SH-SY5Y (cell line): ENCODE results near the gene CHN2.

Source experiments
- GATA2 ChIP-seq: IDR thresholded peaks from 2 replicates; pipeline ENCODE4 v1.6.1; 2011; ENCODE audit warnings: mild to moderate bottlenecking, low read depth, low read length
- GATA3 ChIP-seq: IDR thresholded peaks from 2 replicates; pipeline ENCODE4 v1.6.1; 2011; ENCODE audit warnings: low read depth, mild to moderate bottlenecking, low read length, moderate library complexity

DNA sequence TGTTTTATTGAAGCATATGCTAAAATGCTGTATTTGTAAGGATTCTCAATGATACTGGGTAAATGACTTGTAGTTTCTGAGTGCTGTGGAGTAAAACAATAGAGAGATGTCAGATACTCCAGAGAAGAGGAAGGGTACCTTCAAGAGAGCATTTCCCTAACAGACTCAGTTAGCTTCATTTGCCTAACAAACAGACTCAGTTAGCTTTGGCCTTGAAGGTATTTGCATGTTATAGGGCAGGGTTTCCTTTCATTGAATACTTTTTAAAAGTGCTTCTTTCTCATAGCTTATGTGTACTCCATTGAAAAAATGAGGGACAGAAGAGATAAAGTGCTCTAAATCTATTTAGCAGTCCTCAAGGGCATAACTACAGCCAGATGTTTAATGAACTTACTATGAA is 101.8 kb downstream of the CHN2 start:
- TF ChIP-seq GATA2 (no peak), GATA3 (no peak)
